GM21367 (cell line): ENCODE data around the gene GADD45GIP1.

ENCODE experiments used
- ATAC-seq: cut with Tn5 transposase; IDR thresholded peaks from one replicate; pipeline ENCODE4 v1.9.1; 2021; ENCODE audit not compliant: unreplicated experiment

The GADD45GIP1 gene

DNA sequence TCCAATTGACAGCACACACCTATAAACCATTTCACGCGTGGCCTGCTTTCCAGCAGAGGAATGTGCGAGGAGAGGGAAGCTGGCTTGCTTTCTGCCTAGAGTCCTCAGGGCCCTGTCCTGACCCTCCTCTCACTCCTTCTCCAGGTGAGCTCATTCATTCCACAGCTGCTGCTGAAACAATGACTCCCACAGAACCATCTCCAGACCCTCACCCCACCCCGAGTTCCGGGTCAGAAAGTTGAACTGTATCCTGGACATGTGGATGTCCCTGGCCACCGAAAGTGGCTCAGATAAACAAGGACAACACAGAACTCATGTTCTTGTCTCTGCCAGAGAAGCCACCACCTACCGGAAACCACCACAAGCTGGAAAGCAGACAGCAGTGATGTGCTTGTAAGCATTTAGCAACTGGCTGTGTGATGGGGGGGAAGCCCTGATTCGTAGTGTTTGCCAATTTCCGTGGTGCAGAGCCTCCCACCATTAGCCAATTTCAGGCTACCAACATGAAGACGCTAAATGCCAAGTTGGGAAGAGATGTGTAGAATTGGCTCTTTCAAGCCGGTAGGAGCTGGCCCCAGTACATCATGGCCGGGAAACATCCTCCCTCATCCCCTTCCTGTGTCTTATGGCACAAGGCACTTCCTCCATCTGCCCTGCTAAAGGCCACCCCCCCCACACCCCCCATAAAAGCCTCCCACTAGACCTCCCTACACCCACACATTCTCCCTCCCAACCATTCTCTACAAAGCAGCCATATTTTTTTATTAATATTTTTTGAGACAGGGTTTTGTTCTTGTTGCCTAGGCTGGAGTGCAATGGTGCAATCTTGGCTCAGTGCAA is 43.0 kb downstream of the GADD45GIP1 start:
- ATAC-seq, result no peak

DNA sequence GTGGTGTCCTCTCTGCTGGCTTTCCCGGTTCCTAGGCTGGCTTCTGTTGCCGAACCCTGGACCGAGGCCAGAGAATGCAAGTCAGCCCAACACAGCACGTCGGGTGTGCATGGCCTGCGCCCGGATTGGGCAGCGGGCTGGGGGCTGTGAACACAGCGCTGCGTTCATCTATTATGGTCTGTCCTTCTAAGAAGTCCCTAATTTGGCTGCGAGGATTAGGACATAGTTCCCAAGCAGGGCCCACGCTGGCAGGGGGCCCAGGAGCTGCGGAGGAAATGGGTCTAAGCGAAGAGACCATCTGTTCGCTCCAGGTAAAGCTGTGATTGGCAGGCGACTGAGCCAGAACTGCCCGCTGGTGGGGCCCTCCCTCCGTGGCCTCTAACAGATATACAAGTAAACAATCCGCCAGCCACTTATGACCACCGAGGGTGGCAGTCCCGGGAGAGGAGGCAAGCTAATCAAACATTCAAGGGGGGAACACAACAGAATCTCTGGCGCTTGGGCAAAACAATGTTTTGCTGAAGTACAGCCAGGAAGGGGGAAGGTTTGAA is 43.9 kb downstream of the GADD45GIP1 start:
- ATAC-seq, result no peak

DNA sequence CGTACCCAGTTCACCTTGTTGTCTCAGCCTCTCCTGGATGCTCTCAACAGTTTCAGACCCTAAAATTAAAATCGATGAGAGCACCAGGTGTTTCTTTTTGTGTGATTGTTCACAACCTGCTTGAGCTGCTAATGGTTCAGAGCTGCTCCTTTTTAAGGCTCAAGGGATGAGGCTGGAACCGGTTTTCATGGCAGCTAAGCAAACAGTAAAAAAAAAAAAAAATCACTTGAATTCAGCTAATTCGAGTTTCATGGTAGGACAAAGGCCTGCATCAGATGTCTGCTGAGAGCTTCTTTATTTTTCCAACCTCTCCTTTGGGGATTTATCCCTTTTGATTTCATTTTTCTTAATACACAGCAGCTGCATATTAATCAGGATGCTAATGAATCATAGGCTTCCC is 44.5 kb downstream of the GADD45GIP1 start:
- ATAC-seq, result no peak

DNA sequence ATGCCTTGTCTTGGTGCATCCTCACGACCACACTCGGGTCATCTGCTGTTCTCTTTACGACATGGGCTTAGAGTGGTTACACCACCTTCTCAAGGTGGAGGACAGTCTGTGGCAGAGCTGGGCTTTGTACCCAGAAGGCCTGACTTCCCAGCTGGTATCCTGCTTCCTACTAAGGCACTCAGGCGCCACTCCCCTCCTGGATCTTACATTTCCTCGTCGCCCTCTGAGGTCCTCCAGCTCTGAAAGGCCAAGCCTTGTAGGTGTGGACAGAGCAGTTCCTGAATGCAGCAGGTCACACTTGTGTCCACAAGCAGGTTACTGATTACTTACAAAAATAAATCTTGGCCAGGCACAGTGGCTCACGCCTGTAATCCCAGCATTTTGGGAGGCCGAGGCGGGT is 49.9 kb downstream of the GADD45GIP1 start:
- ATAC-seq, result no peak
